HG03103 (cell line): ENCODE results near the gene TWNK.

ENCODE experiments used
- ATAC-seq: cut with Tn5 transposase; IDR thresholded peaks from one replicate; pipeline ENCODE4 v1.9.1; 2021; ENCODE audit warnings: low read depth; ENCODE audit not compliant: unreplicated experiment

TWNK gene

DNA sequence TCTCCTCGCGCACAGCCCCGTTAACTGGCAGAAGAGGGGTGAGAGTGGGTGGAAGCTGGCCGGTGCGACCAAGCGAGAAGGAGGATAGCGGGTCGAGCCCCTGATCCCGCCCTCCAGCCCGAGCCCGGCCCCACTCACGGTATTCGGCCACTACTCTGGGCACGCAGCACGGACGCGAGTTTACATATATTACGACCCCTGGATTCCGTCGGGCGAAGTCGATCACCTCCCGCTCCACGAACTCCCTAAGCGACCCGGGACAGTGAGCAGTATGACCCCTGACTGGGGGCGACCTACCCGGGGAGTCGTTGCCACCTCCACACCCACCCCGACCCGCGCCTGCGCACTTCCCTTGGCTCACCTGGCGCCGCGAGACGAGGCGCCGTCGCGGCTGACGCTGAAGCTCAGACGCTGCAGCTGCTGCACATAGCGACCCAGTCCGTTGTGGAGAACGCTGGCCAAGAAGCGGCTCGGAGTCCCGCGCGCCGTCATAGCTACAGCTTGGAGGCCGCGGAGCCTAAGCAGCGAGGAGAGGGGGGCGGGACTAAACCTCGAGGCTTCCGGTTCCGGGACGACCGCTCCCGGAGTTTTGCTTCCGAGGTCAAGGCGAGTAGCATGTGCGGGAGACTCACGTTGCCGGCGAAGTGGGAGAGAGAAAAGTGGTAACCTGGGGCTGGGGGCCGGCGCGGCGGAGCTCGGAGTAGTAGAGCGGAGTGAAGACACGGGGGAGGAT, at the start of gene TWNK, which contains the start of gene MRPL43:
TWNK (plus strand) TSS at position 592 of the 733 bp plus-strand sequence. CDS start 668 bp downstream, outside the sequence.
MRPL43 (minus strand) TSS at position 546 of the 733 bp plus-strand sequence; CDS start at position 492, 54 bp downstream.
- peak; percentile 84 for ATAC-seq

DNA sequence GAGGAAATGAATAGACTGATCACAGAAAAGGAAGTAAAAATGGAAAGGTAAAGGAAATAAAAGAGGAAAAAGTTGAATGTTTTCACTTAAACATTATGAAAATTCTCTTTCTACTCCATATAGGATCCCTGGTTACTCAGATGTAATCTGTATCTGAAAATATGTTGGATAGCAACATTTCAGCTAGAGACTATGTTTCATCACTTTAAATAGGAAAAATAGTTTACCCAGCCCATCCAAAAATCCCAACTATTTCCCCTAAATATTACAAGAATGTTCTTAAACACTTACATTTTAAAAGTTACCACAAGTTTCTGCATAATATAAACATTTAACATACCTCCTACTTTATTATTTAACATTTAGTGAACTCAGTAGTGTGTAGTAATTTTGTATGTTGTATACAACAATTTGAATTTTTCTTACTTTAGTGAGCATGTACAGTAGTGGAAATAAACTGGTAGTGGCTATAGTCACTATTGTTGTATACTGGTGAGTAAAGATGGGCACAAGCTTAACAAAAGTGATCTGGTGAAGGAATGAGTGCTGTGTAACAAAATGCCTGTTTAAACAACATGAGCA, 47.5 kb upstream of the TWNK start:
- no peak for ATAC-seq

DNA sequence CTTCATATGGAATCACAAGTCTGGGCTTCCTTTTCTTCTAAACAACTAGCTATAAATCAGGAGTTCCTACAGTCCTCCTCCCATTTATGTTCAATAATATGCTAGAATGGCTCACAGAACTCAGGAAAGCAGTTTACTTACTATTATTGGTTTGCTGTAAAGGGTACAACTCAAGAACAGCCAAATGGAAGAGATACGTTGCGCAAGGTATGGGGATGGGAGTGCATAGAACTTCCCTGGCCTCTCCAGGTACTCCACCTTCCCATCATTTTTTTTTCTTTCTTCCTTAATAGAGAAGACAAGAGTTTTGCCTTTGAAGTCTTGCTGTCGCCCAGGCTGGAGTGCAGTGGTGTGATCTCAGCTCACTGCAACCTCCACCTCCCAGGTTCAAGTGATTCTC, 45.1 kb upstream of the TWNK start:
- ATAC-seq = no peak

DNA sequence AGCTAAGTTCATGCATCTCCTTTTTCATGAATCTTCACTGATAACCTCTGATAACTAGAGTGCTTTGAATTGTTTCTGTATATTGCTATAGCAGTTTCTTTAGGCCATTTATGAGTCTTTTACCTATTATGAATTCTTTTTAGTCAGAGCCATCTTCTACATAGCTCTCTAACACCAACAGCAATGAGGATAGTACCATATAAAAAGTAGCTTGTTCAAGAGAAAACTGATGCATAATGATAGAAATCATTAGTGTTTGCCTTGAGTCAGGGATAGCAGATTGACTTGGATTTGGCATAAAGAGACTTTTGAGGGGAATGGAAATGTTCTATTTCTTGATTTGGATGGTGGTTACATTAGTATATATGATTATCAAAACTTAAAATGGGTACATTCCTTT, 43.8 kb upstream of the TWNK start:
- ATAC-seq = no peak

DNA sequence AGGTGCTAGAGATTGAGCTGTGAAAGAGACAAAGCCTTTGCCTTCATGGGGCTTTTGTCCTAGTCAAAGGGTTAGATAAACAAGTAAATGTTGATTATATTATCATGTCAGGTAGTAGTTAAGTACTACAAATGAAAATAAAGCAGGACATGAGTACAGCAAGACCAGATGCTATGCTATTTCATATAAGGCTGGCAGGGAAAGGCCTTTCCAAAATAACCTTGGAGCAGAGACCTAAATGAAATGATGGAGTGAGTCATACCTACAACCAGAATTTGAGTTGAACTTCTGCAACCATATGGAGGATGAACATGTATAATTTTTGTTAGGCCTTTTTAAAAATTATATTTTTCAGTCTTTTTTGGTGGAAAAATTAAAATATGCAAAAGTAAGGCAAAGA, 41.6 kb upstream of the TWNK start:
- no peak for ATAC-seq

DNA sequence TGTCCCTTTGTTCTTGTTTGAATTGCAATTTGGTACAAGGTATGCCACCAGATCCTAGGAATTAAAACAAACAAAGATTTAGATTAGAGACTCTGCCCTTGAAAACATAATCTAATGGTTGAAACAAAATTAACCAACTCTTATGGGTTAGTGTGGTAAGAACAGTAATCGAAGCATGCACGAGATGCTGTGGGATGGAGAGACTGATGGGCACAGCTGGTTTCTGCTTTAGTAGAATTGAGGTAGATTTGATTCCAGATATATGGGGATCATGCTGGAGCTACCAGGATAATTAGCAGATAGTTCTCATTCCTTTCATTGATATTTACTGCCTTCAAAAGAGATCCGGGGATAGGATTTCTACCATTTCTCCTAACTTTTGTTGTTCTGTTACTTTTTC, 38.4 kb upstream of the TWNK start:
- no peak for ATAC-seq

DNA sequence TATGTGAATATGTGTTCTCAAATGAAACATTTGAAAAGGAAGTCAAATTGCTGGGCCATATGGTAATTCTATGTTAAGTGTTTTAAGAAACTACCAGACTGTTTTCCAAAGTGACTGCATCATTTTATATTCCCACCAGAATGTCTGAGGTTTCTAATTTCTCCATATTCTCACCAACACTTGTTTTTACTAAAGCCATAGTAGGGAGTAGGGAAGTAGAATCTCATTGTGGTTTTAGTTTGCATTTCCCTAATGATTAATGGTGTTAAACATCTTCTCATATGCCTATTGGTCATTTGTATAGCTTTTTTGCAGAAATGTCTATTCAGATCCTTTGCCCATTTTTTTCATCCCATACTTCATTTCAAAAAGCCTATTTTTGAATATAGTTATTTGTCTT, 27.1 kb upstream of the TWNK start:
- no peak for ATAC-seq

DNA sequence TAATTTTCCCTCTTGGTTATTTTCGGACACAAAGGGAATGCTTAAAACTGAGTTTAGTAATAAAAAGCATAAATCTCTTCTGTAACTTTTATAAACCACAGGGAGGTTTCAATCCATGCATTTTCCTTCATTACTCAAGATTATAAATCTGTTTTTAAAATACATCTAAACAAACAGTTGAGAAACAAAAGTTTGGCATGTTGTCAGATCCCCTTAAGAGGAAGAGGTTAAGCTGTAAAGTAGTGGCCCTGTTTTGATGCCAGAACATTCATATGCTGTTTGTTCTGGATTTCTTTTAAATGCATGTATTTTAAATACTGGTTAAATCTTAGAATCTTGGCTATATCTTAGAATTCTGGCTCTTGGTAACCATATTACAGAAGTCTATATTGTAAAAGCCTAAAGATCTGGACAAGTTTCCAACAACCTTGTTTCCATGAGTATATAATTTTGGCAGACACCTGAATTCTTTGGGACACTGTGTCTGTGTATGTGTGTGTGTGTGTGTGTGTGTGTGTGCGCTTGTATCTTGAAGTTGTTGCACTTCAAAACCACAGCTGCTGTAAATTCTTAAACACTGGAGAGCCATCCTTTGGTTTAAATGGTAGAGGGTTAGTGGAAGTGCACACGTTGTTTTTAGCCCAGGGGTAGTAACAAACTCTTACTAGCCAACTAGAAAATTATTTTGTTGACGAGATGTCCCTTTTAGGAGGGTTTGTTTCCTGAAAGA, 24.8 kb upstream of the TWNK start:
- no peak for ATAC-seq

DNA sequence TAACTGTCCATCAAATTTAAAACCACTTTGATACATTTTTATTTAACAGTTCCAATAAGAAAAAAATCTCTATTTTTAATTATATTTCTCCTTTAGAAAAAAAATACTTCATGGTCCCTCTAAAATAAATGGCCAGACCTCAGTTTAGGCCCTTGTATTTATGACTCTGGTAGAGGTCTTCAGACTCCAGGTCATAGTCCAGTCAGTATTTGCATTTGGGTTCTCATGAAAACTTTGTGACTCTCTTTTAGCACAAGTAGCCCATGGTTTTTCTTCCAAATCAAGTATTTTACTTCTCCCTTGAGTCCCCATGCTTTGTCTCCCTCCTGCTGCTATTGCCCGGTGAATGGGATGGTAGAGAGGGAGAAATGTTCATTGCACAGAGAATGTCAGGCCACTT, 23.5 kb upstream of the TWNK start:
- no peak for ATAC-seq

DNA sequence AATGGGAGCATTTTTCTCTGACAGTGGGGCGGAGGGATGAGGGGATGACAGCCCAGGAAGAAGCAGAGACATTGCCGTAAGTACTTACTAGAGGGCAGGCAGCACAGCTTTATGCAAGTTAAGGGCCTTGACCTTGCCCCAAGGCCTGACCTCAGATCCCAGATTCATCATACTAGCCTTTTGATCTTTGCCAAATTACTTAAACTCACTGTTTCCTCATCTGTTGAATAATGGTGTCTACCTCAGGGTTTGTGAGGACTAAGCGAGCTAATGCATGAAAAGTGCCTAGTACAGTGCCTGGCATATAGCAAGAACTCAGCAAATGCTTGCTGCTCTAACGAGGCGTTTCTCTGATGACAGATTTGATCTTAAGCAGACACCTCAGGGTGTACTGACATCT, 21.5 kb upstream of the TWNK start:
- no peak for ATAC-seq

DNA sequence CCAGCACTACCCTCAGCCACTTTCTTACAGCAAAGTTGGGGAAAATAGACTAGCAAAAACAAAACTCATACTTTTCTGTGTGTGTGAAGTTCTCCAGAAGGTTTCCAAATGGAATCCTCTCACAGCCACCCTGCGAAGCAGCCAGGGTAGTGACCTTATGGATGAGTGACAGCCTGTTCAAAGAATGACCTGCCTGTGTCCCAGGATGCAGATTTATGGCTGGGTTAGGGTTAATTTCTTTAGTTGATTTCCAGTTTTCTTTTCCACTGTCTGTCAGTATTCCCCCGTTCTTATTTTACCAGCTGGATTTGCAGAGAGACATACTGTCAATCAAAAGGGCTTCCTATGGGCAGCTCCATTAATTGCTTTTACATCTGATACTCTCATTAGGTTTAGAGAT, 20.5 kb upstream of the TWNK start:
- ATAC-seq = no peak

DNA sequence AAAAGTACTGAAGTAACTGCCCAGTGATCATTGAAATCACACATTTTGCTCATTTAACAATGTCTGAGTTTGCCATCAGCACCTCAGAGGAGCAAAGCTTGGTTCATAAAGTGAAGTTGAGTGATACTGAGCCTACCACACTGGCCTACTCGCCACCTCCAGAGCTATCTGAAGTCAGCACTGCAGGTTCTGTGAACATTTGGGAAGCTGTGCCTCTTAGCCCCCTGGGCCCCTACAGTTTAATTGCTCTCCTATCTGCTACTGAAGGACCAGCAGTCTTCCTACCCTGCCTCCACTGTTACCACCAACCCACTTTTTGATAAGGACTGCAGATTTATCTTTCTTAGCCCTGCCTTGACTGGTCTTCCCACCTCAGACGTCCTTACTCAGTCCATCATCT, 20.0 kb upstream of the TWNK start:
- no peak for ATAC-seq

DNA sequence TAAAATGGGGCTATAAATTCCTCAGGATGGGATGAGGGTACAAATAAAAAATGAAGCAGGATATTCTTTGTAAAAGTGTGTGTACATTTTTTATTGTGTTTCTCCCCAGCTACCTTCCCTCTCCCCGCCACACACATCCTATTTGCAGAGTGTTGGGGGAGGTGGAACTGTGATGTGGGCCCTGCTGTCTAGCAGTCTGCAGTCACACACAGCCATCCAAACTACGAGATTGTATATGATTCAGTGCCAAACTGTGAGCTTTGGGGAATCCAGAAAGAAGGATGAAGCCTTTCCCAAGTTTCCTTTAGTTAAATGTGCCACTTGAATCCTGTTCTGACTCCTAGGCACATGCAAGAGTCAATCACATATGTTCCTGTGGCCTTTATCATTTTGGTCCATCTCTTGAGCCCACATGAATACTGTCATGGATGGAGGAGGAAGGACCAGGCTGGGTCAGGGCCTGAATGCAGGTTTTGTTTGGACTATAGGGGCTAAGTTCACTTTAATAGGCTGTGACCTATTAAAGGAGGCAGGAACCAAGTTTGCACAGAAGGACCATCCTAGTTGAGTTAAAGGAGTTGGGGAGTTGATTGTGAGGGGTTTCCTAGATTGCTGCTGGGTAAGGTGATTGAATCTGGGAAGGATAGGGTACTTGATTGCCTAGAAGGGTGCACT, 19.1 kb upstream of the TWNK start:
- no peak for ATAC-seq

DNA sequence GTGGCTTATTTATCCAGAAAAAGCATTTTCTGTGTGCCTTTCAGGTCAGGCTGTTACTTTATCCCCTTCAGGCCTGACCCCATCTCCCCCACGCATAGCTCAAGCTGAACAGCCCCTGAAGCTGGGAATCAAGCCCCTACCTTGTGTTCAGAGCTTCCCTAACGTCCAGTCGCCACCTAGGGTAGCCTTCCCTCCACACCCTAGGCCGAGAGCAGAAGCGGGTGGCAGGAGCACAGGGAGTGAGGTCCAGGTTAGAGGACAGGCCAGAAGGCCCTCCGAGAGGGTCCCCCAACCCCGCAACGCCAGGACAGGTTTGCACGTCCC, 18.5 kb upstream of the TWNK start:
- ATAC-seq = no peak

DNA sequence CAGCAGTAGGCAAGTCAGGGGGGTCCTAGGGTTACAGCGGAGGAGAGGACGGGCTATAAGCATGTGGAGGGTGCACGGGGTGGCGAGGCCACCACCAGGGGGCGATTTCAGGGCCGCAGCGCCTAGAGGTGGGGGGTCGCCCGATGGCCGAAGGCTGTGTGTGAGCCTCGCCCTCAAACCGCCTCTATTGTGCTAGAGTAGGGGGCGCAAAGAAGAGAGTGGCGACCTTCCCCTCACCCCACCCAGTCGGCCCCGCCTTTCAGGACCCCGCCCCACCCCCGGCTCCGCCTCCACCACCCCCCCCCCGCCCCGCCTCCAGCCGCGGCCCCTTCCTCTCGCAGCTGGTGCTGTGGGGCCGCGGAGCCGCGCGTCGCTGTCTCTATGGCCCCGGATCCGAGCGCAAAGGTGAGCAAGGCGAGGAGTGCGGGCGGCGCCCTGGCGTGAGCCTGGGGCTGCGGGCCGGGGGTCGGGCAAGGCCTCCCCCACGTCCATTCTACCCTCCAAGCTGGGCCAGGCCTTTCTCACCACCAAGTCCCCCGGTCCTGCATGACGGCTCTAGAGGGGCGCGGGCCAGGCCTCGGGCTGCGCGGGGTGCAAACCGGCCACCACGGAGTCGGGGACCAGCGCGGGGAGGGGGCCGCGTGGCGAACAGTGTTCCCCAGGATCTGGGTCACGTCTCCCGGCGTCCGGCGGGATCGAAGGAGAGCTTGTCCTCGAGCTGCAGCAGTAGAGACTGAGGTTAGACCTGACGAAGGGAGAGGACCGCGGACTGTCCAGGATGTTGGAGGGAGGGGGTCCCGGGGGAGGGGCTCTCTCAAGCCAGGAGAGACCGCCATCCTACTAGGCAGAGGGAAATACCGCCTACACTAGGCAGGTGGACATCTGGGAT, 17.9 kb upstream of the TWNK start, which contains the start of gene SEMA4G:
SEMA4G (plus strand) TSS at position 318 of the 889 bp plus-strand sequence. CDS start 3,409 bp downstream, outside the sequence.
- no peak for ATAC-seq

DNA sequence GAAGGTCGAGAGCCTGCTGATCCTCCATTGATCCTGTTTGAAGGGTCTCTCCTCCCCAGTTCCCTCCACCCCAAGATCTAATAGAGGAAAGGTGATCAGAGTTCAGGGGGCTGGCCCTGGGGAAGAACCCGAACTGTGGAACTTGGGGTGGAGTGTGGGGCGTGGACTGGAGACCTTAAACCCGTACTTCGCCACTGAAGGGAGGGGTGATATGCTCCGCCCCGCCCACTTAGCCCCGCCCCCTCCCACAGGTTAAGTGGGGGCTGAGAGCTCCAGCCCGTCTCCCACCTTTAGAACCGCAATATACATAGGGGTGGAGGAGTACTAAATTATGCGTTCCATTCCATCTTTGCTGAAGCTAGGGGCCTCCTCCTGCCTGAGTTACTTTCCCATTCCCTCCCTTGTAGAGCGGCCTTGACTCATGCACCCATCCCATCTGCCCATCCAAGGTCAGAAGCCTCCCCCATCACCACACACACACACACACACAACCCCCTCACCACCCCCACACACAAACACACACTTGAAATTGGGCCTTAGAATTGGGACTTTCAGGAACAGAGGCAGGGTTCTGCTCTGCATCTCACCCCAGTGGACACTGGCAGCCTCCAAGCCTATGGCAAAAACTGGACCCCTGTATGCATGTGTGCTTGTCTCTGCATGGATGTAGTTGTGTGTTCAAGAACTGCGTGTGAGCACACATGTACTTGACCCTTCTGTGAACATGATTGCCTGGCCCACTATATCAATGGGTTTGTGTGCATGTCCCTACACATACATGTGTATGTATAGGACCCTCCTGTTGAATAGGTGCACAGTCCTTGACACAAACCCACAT, 17.0 kb upstream of the TWNK start:
- no peak for ATAC-seq

DNA sequence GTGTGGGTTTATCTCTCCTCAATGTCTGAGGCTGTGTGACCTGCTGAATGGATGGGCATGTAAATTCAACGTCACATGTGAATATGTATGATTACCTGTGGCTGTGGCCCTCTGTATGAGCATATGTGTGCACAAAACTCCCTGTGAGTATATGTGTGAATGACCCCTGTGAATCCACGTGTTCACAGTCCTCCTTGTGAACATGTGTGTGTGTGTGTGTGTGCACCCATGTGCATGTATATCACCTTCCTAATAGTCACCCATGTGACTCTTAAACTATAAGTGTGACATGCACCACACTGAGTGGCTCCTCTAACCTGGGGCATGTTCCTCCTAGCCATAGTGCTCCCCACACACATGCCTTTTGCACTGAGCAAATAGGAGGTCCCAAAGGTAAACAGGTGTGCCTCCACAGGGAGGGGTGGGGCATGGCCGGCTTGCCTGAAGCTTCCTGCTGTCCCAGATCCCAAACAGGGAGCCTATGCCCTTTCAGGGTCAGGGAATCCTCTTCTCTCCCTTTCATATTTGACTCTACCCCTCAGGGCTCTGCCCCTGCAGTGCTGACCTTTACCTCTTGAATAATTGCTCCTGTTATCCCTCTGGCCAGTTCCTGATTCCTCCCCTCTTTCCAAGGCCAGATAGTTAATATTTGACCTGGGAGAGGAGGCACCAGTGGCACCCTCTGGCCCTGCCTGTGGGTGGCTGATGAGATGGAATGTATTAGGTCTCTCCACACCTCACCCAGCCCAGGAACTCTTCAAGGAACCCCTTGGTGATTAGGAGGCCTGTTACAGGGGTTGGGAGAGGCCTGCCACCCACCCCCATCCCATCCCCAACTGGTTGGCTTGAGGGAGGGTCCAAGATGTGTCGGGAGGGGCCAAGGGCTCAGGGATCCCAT, 16.2 kb upstream of the TWNK start:
- no peak for ATAC-seq
